GM19023 (cell line): ENCODE results near the gene FCHSD2.
"Not testable (repeated sequence)": the region's sequence is repeated elsewhere in the genome, so short reads cannot be mapped to it uniquely, and the experiment has no call there.

ENCODE experiments used
- ATAC-seq: cut with Tn5 transposase; IDR thresholded peaks from one replicate; pipeline ENCODE4 v1.9.1; 2021; ENCODE audit warnings: mild to moderate bottlenecking, moderate library complexity; ENCODE audit not compliant: unreplicated experiment

FCHSD2 gene

DNA sequence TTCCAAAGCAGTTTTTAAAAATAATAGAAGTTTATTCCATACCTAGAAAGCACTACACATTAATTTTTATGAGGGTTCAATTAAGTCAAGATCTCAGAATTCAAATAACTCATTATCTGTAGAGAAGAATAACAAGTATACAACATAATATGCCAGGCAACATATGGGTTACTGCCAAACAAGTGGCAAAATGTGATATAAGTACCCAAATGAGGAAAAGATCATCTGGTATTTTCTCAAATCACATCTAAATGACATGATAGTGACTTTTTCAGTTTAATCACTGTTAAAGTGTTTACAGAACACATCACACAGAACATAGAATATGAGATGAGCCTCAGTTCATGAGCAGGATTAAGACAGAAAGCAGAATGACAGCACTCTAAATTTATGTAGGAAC is 123.3 kb downstream of the FCHSD2 start:
- no peak for ATAC-seq

- ATAC-seq, result no peak
These were observed 124.9 kb downstream of the FCHSD2 start for GRCh38 chr11:73017024-73017751.

DNA sequence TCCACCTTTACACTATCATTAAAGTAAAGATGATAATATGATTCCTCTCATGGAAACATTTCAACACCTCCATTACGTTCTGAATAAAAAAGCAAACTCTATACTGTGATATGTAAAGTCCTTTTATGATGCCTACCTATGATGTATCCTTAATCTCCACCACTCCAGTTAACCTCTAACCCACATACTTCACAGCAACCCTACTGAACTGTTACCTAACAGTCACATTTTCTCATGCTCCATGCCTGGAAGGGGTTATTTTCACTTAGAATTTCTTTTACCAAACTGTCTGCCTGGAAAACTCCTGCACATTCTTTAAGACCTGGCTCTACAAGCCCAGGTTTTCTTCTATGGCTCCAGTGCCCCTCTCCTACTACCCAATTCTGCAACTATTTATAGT is 129.1 kb downstream of the FCHSD2 start:
- no peak for ATAC-seq

DNA sequence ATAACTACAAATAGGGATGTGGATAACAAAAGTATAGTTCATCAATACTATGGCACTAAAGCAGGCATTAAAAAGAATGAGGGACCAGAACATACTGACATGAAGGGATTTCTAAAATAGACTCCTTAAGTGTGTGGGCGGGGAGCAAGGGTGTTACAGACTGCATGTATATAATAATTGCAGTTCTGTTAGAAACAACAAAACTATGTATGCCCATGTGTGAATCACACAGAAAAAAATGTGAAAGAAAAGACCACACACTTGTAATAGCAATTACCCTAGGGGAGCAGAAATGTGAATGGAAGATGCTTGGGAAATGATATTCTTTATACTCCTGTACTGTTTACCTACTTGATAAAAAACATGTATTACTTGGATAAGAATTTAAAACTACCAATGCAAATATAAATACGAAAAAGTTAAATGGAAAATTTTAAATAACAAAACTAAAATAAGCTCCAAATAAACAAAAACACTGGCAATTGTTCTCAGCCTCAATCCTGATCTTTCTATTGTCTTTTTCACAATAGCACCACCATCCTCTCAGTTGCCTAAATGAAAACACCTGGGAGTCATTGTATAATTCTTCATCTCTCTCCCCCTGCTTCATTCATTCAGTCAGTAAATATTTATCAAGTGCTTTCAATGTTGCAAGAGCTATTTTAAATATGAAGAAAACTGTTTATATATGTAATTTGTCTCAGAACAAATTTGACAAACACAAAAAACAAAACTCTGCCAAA is 129.8 kb downstream of the FCHSD2 start:
- ATAC-seq, result no peak

DNA sequence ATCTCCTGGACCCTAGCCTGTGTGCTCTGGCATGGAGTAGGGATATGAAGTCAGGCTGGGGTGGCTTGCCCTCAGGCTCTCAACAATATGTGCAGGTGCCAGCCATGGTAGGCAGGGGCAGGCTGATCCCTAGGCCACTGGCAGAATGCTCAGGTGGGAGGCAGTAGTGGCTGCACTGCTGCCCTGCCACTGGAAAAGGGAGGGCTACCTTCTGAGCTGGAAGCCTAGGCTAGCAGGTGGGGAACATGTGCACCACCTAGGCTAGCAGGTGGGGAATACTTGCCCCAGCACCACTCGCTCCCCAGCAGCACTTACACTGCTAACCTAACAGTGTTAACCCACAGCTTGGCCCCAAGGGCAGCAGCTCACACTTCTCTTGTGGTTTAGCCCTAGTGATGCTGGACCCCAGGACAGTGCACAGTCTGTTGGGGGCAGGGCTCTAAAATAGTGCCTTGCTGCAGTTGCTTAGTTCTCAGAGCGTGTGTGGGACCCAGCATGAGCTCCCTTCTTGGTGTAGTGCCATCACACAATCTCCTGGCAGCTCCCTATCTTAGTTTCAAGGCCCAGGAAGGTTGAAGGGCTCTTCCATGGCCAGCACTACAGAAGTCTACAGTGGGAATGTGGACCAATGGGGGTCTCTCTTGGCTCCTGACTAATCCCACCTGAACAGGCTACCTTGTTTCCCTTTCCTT is 130.8 kb downstream of the FCHSD2 start:
- no peak for ATAC-seq

DNA sequence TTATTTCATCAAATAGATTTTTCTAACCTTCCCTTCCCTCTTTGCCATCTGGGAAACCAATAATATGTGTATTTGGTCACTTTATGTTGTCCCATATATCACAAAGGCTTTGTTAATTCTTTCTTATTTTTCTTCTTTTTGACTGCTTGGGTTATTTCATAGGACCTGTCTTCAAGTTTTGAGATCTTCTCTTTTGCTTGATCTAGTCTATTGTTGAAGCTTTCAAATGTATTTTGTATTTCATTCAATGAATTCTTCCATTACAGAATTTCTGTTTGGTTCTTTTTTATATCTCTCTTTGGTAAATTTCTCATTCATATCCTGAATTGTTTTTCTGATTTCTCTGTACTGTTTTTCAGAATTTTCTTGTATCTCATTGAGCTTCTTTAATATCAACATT is 132.1 kb downstream of the FCHSD2 start:
- ATAC-seq, result no peak

GRCh38 chr11:73004088-73004487 is 138.0 kb downstream of the FCHSD2 start:
- ATAC-seq, result no peak

- no peak for ATAC-seq
These were observed 139.0 kb downstream of the FCHSD2 start for GRCh38 chr11:73003088-73003487.

DNA sequence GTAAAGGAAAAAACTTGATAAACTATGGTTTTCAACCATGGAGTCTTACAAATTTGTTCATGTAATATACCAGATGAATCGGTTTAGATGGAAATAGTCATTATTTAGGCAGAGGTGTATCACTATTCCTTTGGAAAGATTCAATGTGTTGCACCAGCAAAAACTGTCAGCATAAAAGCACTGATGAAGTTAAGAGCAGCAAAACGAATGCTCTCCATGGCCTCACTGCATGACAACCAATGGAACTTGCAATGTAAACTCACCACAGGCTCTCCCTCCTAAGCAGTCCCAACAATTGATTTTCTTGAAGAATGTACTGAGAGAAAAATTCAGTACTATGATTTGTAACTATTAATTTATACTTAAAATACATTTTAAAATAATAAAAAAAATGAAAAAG is 139.9 kb downstream of the FCHSD2 start:
- ATAC-seq, result no peak

DNA sequence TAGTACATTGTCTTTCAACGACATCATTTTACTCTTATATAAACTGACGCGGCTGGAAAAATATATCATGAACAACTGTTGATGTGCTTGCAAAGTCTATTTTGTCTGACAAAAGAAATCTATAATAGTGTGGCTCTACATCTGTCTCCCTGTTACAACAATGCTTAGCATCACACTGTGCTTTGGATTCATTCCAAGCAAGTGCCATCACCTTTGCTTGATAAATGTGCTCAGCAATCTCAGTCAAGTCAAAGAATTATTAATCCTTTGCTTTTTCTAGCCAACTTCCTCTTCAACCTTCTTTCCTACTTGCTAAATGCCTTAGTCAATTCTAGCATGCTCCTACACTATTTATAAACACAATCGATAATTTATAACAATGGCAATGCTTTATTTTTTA is 140.5 kb downstream of the FCHSD2 start:
- no peak for ATAC-seq

DNA sequence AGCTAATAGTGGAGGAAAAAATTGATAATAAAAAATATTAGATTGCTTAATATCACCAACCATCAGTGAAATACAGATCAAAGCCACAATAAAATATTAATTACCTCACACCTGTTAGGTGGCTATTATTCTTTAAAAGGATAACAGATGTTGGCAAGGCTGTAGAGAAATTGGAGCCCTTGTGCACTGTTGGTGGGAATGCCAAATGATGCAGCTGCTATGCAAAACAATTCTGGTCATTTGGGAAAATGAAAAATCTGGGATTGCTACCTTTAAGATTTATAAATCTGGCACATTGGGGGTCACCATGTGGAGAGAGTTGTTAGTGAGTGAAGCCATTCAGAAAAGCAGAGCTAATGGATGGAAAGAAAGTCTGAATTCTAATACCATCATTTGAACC is 143.4 kb downstream of the FCHSD2 start:
- no peak for ATAC-seq

GRCh38 chr11:72996959-72997358 is 145.2 kb downstream of the FCHSD2 start:
- ATAC-seq, result no peak

DNA sequence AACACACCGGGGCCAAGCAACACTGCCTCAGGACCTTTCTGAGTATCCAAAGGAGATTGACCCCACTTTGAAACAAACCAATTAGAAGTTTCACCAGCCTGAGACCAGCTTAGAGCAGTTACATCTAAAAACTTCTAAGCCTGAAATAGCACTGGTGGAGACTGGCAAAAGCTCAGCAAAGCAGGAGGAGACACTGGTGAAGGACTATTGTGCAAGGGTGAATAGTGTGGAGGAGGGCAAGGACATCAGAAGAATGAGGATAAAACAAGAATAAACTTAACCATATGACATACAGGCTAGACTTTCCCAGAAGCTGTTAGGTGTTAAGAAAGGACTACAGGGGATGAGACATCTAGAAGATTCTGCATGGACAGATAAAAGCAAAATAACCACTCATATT is 152.4 kb downstream of the FCHSD2 start:
- no peak for ATAC-seq

DNA sequence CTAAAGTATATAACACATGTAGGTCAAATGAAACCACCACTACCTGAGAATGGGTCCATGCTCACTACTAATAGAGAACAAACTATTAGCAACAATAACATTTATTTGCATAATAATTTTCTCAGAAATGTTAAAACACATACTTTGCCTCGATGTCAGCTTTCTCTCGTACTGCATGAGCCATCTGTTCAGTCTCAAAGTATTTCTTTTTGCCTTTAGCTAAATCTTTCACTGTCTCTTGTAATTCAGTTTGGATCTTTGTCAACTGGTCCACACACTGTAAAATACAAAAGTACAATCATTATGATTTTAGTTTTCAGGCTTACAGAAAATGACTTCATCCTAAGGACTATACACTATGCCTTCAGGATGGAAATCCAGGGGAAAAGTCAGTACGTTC is 153.3 kb downstream of the FCHSD2 start:
- no peak for ATAC-seq

DNA sequence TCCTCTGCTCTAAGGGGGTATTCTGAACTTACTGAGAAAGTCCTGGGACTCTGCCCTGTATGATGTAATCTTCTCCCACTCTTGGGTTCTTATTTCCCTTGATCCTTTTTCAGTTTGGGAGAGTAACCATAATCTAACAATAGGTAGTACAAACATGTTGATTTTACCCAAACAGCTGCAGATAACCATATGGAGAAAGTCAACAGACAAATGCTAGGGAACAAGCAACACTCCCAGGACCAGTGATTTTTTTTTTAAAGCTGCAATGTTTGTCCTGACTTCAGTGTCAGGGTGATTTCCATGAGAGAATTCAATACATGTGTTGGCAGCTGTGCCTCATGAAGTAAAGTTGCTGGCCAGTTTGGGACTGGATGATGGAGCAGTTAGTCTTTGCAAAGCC is 156.5 kb downstream of the FCHSD2 start:
- no peak for ATAC-seq

GRCh38 chr11:72984453-72985077 is 157.6 kb downstream of the FCHSD2 start:
- ATAC-seq, result no peak

- no peak for ATAC-seq
These were observed 158.6 kb downstream of the FCHSD2 start for GRCh38 chr11:72983560-72983959.

- ATAC-seq, result no peak
These were observed 160.0 kb downstream of the FCHSD2 start for GRCh38 chr11:72981971-72982685.

- ATAC-seq, result no peak
These were observed 161.0 kb downstream of the FCHSD2 start for GRCh38 chr11:72981080-72981479.

DNA sequence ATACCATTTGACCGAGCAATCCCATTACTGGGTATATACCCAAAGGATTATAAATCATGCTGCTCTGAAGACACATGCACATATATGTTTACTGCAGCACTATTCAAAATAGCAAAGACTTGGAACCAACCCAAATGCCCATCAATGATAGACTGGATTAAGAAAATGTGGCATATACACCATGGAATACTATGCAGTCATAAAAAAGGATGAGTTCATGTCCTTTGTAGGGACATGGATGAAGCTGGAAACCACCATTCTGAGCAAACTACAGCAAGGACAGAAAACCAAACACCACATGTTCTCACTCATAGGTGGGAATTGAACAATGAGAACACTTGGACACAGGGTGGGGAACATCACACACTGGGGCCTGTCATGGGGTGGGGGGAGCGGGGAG is 164.3 kb downstream of the FCHSD2 start:
- ATAC-seq, result not testable (repeated sequence)

GRCh38 chr11:72976522-72976892 is 165.6 kb downstream of the FCHSD2 start:
- not testable (repeated sequence) for ATAC-seq
